ENCODE measurements around the gene HSPB2.

- TF ChIP-seq CTCF (IDR thresholded peaks at IDR 0.05; ENCODE audit: insufficient read depth, low read length): no peak
- TF ChIP-seq POLR2AphosphoS5 (IDR thresholded peaks at IDR 0.05; ENCODE audit: low read depth): no peak
- no peak for TF ChIP-seq REST (IDR thresholded peaks at IDR 0.05; ENCODE audit: insufficient replicate concordance, low read depth)
Measured at GRCh38 chr11:111913997-111914396, 1.5 kb downstream of the HSPB2 start.

Data from HL-60 (cell line).